Measurements from ENCODE around the gene PIK3IP1. TPM values are rescaled to one million over a fixed set of nuclear protein-coding genes. Genes with fewer than 3 reads are reported as not detected.

Gene PIK3IP1
- total and polyA plus RNA-seq, 2 of the 8 experiments (the other 6 are each of a cell fraction or from before 2014, with no cell fraction given): 1.00 to 1.3 TPM

DNA sequence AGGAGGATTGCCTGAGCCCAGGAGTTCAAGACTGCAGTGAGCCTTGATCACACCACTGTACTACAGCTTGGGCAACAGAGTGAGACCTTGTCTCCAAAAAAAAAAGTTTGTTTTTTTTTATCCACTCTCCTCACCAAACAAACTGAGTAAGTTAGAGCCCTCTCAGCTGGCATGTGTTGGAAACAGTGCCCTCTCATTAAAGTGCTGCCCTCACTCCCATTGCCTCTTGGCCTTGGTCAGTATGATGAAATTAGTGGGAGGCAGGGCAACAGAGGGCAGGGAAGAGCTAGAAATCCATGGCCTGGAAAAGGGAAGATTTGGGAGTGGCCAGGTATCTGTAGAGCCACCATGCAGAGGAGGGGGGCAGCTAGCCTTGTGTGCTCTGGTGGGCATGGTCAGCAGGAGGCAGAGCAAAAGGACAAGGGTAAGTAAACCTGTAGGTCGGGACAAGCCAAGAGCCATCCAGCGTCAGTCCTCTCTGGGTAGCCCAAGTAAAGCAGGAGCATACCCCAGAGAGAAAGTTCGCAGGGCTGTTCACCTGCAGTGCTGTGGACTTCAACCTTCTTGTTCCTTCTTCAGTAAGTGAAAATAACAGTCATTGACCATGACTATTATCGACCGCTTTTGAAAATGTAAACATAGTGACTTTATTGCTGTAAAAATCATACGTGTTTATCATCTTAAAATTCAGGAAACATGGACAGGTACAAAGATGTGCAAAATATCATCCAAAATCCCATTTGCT, 28.2 kb downstream of the PIK3IP1 start (continued):
- TF ChIP-seq GTF2F1 (IDR thresholded peaks at IDR 0.05; ENCODE audit: borderline replicate concordance, low read depth, low read length) (no peak), CTBP2 (IDR thresholded peaks at IDR 0.05; ENCODE audit: borderline replicate concordance, insufficient read depth, insufficient read length, low read length) (no peak), BRCA1 (IDR thresholded peaks at IDR 0.05; ENCODE audit: low read depth, low read length) (no peak)
